PC-3 (cell line): ENCODE results near the gene CDHR1. TPM values are rescaled to one million over a fixed set of nuclear protein-coding genes. Genes with fewer than 3 reads are reported as not detected.
A peak's percentile ranks its signal among the peaks of the same experiment; 100 is the strongest.

Source experiments
- ATAC-seq: fragments of 200-7000 bp; cut with Tn5 transposase; 2 replicates; pipeline ENCODE4 v1.9.1; 2020; ENCODE audit warnings: mild to moderate bottlenecking, moderate library complexity
- BruUV-seq: library from RNA; stranded (reverse); fragments of 400-500 nt; replicated peaks from 2 replicates; lab custom pipeline; 2021; lab: Mats Ljungman, UMichigan
- CTCF ChIA-PET: fragments of 300-600 bp; sonication (Branson Sonifier 250); formaldehyde crosslinking; loops from one replicate; lab custom pipeline; 2022; ENCODE audit warnings: antibody characterized with exemption; lab: Charles Lee
- POLR2A ChIA-PET: fragments of 300-600 bp; sonication (Branson Sonifier 250); formaldehyde crosslinking; loops from one replicate; lab custom pipeline; 2022; ENCODE audit warnings: antibody characterized with exemption; ENCODE audit not compliant: unreplicated experiment; lab: Charles Lee
- DNase-seq: peaks from one replicate; pipeline ENCODE4 v3.0.0-alpha.2; 2015
- H2AFZ ChIP-seq: fragments of 300-600 bp; sonication (generic); 2 replicates; pipeline ENCODE4 v1.6.0; 2016; ENCODE audit warnings: antibody characterized with exemption, low read length
- H3F3A ChIP-seq: fragments of 300-600 bp; sonication (generic); one replicate; pipeline ENCODE4 v1.6.0; 2017; ENCODE audit warnings: antibody characterized with exemption, low read length, control low read depth, mild to moderate bottlenecking; ENCODE audit not compliant: unreplicated experiment
- H3K27ac ChIP-seq: fragments of 300-600 bp; sonication (generic); 2 replicates; pipeline ENCODE4 v1.5.1; 2016; ENCODE audit warnings: mild to moderate bottlenecking, low read length
- H3K27me3 ChIP-seq: fragments of 300-600 bp; sonication (generic); 2 replicates; pipeline ENCODE4 v1.6.1; 2016; ENCODE audit warnings: low read length, mixed read lengths
- H3K36me3 ChIP-seq: fragments of 300-600 bp; sonication (generic); 2 replicates; pipeline ENCODE4 v1.6.1; 2016; ENCODE audit warnings: low read depth, mixed run types, low read length, mixed read lengths
- H3K4me1 ChIP-seq: fragments of 300-600 bp; sonication (generic); 2 replicates; pipeline ENCODE4 v1.5.1; 2016; ENCODE audit warnings: low read length; ENCODE audit not compliant: insufficient read depth
- H3K4me2 ChIP-seq: fragments of 300-600 bp; sonication (generic); 2 replicates; pipeline ENCODE4 v1.6.0; 2016; ENCODE audit warnings: low read length
- H3K4me3 ChIP-seq: fragments of 300-600 bp; sonication (generic); 2 replicates; pipeline ENCODE4 v1.5.1; 2016; ENCODE audit warnings: mild to moderate bottlenecking, low read length, mixed read lengths
- H3K79me2 ChIP-seq: fragments of 300-600 bp; sonication (generic); 2 replicates; pipeline ENCODE4 v1.6.1; 2017; ENCODE audit warnings: low read length, mixed read lengths
- H3K9ac ChIP-seq: fragments of 300-600 bp; sonication (generic); 2 replicates; pipeline ENCODE4 v1.6.0; 2016; ENCODE audit warnings: mild to moderate bottlenecking, low read length
- H3K9me2 ChIP-seq: fragments of 300-600 bp; sonication (generic); replicated peaks from 2 replicates; pipeline ENCODE4 v1.6.1; 2016; ENCODE audit warnings: mixed run types, low read length, mixed read lengths
- H3K9me3 ChIP-seq: fragments of 300-600 bp; sonication (generic); 2 replicates; pipeline ENCODE4 v1.6.1; 2016; ENCODE audit warnings: low read length, mixed read lengths
- H4K20me1 ChIP-seq: fragments of 300-600 bp; sonication (generic); 2 replicates; pipeline ENCODE4 v1.6.1; 2016; ENCODE audit warnings: low read length, mixed read lengths
- CTCF ChIP-seq: fragments of 300-600 bp; sonication (generic); conservative IDR thresholded peaks from 2 replicates; pipeline ENCODE4 v1.5.1; 2017; ENCODE audit warnings: antibody characterized with exemption, low read depth, mild to moderate bottlenecking, low read length
- EZH2 ChIP-seq: fragments of 300-600 bp; sonication (generic); IDR thresholded peaks from one replicate; pipeline ENCODE4 v1.6.1; 2017; ENCODE audit warnings: antibody characterized with exemption, mild to moderate bottlenecking, low read length; ENCODE audit not compliant: unreplicated experiment
- EZH2phosphoT487 ChIP-seq: fragments of 300-600 bp; sonication (generic); IDR thresholded peaks from 2 replicates; pipeline ENCODE4 v1.6.1; 2018; ENCODE audit warnings: mild to moderate bottlenecking, antibody characterized with exemption, low read length, borderline replicate concordance
- intact Hi-C: fragments of 100-400 bp; cut with micrococcal nuclease; formaldehyde crosslinking; loops from 2 replicates; pipeline ENCODE4 v1.9.0; 2023
- total RNA-seq: library from RNA; depleted of rRNA; stranded (reverse); fragments of >200 nt; gene quantifications from 2 replicates; pipeline ENCODE4 v1.2.3, GENCODE V29; 2014

The CDHR1 gene
- total RNA-seq, 1 experiment from 2014 or later, result not detected

GRCh38 chr10:84256510-84257342 lies 62.4 kb downstream of the CDHR1 start:
- no peak overlapping the region for H2AFZ ChIP-seq
- no peaks in the 10 kb centered on the region for H3K4me1 ChIP-seq
- H3K9me2 ChIP-seq, result no peaks in the 10 kb centered on the region
- no peaks in the 10 kb centered on the region for H4K20me1 ChIP-seq
- H3F3A ChIP-seq, result no peaks in the 10 kb centered on the region
- ATAC-seq (no peak), DNase-seq (no peak)
- H3K27ac ChIP-seq, result no peak overlapping the region
- 0 out of 2 replicates have a peak, but pooled peaks cover 2% of the 10 kb centered on the region for H3K27me3 ChIP-seq
- H3K4me2 ChIP-seq, result no peak overlapping the region
- intact Hi-C loops, result no loop called here
- BruUV-seq, result no TSS peak
- H3K9me3 ChIP-seq, result no peaks in the 10 kb centered on the region
- no peaks in the 10 kb centered on the region for H3K79me2 ChIP-seq
- 0 out of 2 replicates have a peak, but pooled peaks have one; percentile 10 for TF ChIP-seq CTCF
- no peak for TF ChIP-seq EZH2
- CTCF ChIA-PET, result no interaction called here
- POLR2A ChIA-PET, result no interaction called here
- no peaks in the 10 kb centered on the region for H3K36me3 ChIP-seq
- H3K4me3 ChIP-seq, result no peak overlapping the region
- H3K9ac ChIP-seq, result no peak overlapping the region

GRCh38 chr10:84257343-84258020 lies 63.1 kb downstream of the CDHR1 start:
- Histone ChIP-seq H4K20me1 (no peaks in the 10 kb centered on the region), H3K9me2 (no peaks in the 10 kb centered on the region), H3K79me2 (no peaks in the 10 kb centered on the region), H3K9me3 (no peaks in the 10 kb centered on the region), H3K4me3 (no peak overlapping the region), H3K36me3 (no peaks in the 10 kb centered on the region), H3F3A (no peaks in the 10 kb centered on the region), H3K4me1 (no peaks in the 10 kb centered on the region), H3K27me3 (0 out of 2 replicates have a peak, but pooled peaks cover 2% of the 10 kb centered on the region), H3K4me2 (no peak overlapping the region), H2AFZ (no peak overlapping the region), H3K27ac (no peak overlapping the region), H3K9ac (no peak overlapping the region)
- no TSS peak for BruUV-seq
- DNase-seq (no peak), ATAC-seq (no peak)
- CTCF ChIA-PET, result no interaction called here
- TF ChIP-seq CTCF, result no peak
- no peak for TF ChIP-seq EZH2
- no peak for TF ChIP-seq EZH2phosphoT487
- intact Hi-C loops, result no loop called here
- POLR2A ChIA-PET, result no interaction called here
